ENCODE results near the gene UCKL1. TPM values are rescaled to one million over a fixed set of nuclear protein-coding genes. Genes with fewer than 3 reads are reported as not detected.
A peak's percentile ranks its signal among the peaks of the same experiment; 100 is the strongest.
"Not testable (repeated sequence)": the region's sequence is repeated elsewhere in the genome, so short reads cannot be mapped to it uniquely, and the experiment has no call there.

UCKL1 gene
- total RNA-seq, 2 experiments from 2014 or later = 31.5 to 32.6 TPM

DNA sequence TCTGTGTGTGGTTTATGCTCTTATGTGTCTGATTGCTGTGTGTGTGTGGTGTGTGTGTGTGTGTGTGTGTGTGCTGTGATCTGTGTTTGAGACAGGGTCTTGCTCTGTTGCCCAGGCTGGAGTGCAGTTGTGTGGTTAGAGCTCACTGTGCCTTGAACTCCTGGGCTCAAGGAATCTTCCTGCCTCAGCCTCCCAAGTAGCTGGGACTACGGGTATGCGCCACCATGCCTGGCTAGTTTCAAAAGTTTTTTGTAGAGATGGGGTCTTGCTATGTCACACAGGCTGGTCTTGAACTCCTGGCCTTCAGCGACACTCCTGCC lies 16.9 kb upstream of the UCKL1 start:
- DNase-seq (peak; percentile 2), ATAC-seq (no peak)
- Mint-ChIP-seq H3K4me1 (ENCODE audit: low read depth) (peaks cover 40% of the 10 kb centered on the region), H3K27me3 (no peaks in the 10 kb centered on the region), H3K27ac (no peak overlapping the region), H3K36me3 (ENCODE audit: low read depth) (peaks cover 19% of the 10 kb centered on the region), H3K9me3 (no peaks in the 10 kb centered on the region), H3K4me3 (no peak overlapping the region)
- intact Hi-C loops (cut with micrococcal nuclease) = loop anchor here (5.0 to 10.0 kb wide), 2 partner anchors 92 to 186 kb away; partner anchors contain the start of gene TCEA2
- ChIA-PET POLR2A (interaction anchor here (1.3 kb wide), 1 partner anchor 9 kb away, joined by 4 read pairs; no protein-coding TSS in a partner anchor), CTCF (interaction anchor here (0.7 to 2.7 kb wide), 21 partner anchors 9 to 477 kb away, joined by 3 to 14 read pairs (median 7); partner anchors contain the start of gene TPD52L2)
- TF ChIP-seq, protein P1, sequence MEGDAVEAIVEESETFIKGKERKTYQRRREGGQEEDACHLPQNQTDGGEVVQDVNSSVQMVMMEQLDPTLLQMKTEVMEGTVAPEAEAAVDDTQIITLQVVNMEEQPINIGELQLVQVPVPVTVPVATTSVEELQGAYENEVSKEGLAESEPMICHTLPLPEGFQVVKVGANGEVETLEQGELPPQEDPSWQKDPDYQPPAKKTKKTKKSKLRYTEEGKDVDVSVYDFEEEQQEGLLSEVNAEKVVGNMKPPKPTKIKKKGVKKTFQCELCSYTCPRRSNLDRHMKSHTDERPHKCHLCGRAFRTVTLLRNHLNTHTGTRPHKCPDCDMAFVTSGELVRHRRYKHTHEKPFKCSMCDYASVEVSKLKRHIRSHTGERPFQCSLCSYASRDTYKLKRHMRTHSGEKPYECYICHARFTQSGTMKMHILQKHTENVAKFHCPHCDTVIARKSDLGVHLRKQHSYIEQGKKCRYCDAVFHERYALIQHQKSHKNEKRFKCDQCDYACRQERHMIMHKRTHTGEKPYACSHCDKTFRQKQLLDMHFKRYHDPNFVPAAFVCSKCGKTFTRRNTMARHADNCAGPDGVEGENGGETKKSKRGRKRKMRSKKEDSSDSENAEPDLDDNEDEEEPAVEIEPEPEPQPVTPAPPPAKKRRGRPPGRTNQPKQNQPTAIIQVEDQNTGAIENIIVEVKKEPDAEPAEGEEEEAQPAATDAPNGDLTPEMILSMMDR (IDR thresholded peaks at IDR 0.05) = no peak

- peak; percentile 1 for DNase-seq
- POLR2A ChIA-PET = no interaction called here
- ATAC-seq = no peak
- Mint-ChIP-seq H3K36me3 (ENCODE audit: low read depth) (peaks cover 21% of the 10 kb centered on the region), H3K4me1 (ENCODE audit: low read depth) (peaks cover 35% of the 10 kb centered on the region), H3K4me3 (no peak overlapping the region), H3K27me3 (no peaks in the 10 kb centered on the region), H3K9me3 (no peaks in the 10 kb centered on the region), H3K27ac (no peak overlapping the region)
- CTCF ChIA-PET = interaction anchor here (1.2 to 2.7 kb wide), 11 partner anchors 18 to 266 kb away, joined by 3 to 14 read pairs (median 9); no protein-coding TSS in a partner anchor
- intact Hi-C loops (cut with micrococcal nuclease) = loop anchor here (5.0 to 10.0 kb wide), 2 partner anchors 92 to 185 kb away; partner anchors contain the start of gene TCEA2
- TF ChIP-seq, protein P1 (IDR thresholded peaks at IDR 0.05) = no peak
Observed at GRCh38 chr20:63972312-63973159, 16.3 kb upstream of the UCKL1 start.

- H3K4me3 Mint-ChIP-seq, H3K9me3 Mint-ChIP-seq, POLR2A ChIA-PET, ATAC-seq, H3K27ac Mint-ChIP-seq, DNase-seq, H3K27me3 Mint-ChIP-seq, CTCF ChIA-PET: not testable (repeated sequence)
- Mint-ChIP-seq H3K4me1 (ENCODE audit: low read depth) (peaks cover 29% of the 10 kb centered on the region), H3K36me3 (ENCODE audit: low read depth) (peaks cover 23% of the 10 kb centered on the region)
- intact Hi-C loops (cut with micrococcal nuclease) = loop anchor here (5.0 to 10.0 kb wide), 2 partner anchors 93 to 185 kb away; partner anchors contain the start of gene TCEA2
Observed at GRCh38 chr20:63971960-63972311, 15.7 kb upstream of the UCKL1 start.

DNA sequence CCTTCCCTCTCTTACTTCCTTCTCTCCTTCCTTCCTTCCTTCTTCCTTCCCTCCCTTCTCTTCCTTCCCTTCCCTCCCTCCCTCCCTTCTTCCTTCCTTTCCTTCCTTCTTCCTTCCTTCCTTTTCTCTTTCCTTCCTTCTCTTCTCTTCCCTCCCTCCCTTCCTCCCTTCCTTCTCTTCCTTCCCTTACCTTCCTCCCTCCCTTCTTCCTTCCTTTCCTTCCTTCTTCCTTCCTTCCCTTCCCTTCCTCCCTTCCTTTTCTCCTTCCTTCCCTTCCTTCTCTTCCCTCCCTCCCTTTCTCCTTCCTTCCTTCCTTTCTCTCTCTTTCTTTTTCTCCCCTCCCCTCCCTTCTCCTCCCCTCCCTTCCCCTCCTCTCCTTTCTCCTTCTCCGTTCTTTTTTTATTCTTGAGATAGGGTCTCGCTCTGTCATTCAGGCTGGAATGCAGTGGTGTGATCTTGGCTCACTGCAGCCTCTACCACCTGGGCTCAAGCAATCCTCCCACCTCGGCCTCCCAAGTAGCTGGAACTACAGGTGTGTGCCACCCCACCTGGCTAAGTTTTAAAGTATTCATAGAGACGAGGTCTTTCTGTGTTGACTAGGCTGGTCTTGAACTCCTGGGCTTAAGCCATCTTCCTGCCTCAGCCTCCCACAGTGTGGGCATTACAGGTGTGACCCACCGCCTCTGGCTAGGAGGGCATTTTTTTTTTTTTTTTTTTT lies 14.7 kb upstream of the UCKL1 start:
- H3K36me3 Mint-ChIP-seq (ENCODE audit: low read depth) = peaks cover 26% of the 10 kb centered on the region
- TF ChIP-seq, protein P1 (IDR thresholded peaks at IDR 0.05) = no peak
- CTCF ChIA-PET = no interaction called here
- ATAC-seq = no peak
- peaks cover 20% of the 10 kb centered on the region for H3K4me1 Mint-ChIP-seq (ENCODE audit: low read depth)
- peak overlapping the region; percentile 15 for H3K27ac Mint-ChIP-seq
- peak overlapping the region; percentile 62 for H3K4me3 Mint-ChIP-seq
- intact Hi-C loops (cut with micrococcal nuclease) = loop anchor here (5.0 to 10.0 kb wide), 2 partner anchors 94 to 184 kb away; partner anchors contain the start of gene TCEA2
- no peaks in the 10 kb centered on the region for H3K9me3 Mint-ChIP-seq
- POLR2A ChIA-PET = interaction anchor here (1.0 to 1.7 kb wide), 2 partner anchors 9 kb away, joined by 3 to 5 read pairs; partner anchors contain the start of gene SAMD10
- H3K27me3 Mint-ChIP-seq = no peaks in the 10 kb centered on the region
- DNase-seq = no peak

GRCh38 chr20:63969838-63970713 lies 13.9 kb upstream of the UCKL1 start, which contains the start of gene ZNF512B:
TSS of gene ZNF512B (minus strand) at chr20:63969930. CDS start at chr20:63967950, 1,980 bp downstream.
- peak within 1 kb of the TSS; percentile 80 for H3K4me3 Mint-ChIP-seq

More at GRCh38 chr20:63969838-63970713, 13.9 kb upstream of the UCKL1 start, which contains the start of gene ZNF512B:
- H3K4me1 Mint-ChIP-seq (ENCODE audit: low read depth) = peaks cover 20% of the 10 kb centered on the region
- ATAC-seq (peak; percentile 38), DNase-seq (peak; percentile 57)
- H3K27me3 Mint-ChIP-seq = no peaks in the 10 kb centered on the region
- ChIA-PET CTCF (no interaction called here), POLR2A (interaction anchor here (1.7 kb wide), 2 partner anchors 9 to 11 kb away, joined by 5 to 6 read pairs; partner anchors contain the start of gene SAMD10)
- peaks cover 26% of the 10 kb centered on the region for H3K36me3 Mint-ChIP-seq (ENCODE audit: low read depth)
- no peaks in the 10 kb centered on the region for H3K9me3 Mint-ChIP-seq
- intact Hi-C loops (cut with micrococcal nuclease) = loop anchor here (5.0 to 10.0 kb wide), 2 partner anchors 95 to 183 kb away; partner anchors contain the start of gene TCEA2
- TF ChIP-seq, protein P1 (IDR thresholded peaks at IDR 0.05) = no peak
- peak within 1 kb of the TSS; percentile 84 for H3K27ac Mint-ChIP-seq
